HG03095 (cell line): ENCODE measurements around the gene PIP5K1A.
"Not testable (repeated sequence)": the region's sequence is repeated elsewhere in the genome, so short reads cannot be mapped to it uniquely, and the experiment has no call there.

Experiments used
- ATAC-seq: cut with Tn5 transposase; IDR thresholded peaks from one replicate; pipeline ENCODE4 v1.9.1; 2021; ENCODE audit warnings: moderate library complexity; ENCODE audit not compliant: unreplicated experiment

PIP5K1A gene

DNA sequence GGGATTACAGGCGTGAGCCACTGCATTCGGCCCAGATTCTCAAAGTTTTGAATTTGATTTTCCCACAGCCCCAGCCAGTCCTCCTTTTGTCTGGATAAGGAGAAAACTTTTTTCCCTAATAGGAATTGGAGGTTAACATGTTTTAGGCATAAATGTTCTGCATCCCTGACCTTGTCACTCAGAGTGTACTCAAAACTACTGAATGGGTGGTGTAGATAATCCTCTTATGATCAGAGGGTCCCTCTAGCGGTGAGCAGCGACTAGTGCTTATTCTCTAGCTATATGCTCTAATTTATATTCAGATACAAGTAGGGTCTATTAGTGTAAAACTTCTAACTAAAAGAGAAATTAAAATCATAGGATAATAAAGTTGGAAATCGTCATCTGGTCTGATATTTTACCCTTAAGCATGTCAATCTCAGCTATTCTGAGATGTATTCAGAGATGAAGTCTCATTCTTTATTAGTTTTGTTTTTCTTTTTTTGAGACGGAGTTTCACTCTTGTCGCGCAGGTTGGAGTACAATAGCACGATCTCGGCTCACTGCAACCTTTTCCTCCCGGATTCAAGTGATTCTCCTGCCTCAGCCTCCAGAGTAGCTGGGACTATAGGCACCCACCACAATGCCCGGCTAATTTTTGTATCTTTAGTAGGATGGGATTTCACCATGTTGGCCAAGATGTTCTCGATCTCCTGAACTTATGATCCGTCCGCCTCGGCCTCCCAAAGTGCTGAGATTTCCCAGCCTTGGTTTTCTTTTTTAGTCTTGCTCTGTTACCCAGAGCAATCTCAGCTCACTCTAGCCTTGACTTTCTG, 53.5 kb downstream of the PIP5K1A start:
- no peak for ATAC-seq

DNA sequence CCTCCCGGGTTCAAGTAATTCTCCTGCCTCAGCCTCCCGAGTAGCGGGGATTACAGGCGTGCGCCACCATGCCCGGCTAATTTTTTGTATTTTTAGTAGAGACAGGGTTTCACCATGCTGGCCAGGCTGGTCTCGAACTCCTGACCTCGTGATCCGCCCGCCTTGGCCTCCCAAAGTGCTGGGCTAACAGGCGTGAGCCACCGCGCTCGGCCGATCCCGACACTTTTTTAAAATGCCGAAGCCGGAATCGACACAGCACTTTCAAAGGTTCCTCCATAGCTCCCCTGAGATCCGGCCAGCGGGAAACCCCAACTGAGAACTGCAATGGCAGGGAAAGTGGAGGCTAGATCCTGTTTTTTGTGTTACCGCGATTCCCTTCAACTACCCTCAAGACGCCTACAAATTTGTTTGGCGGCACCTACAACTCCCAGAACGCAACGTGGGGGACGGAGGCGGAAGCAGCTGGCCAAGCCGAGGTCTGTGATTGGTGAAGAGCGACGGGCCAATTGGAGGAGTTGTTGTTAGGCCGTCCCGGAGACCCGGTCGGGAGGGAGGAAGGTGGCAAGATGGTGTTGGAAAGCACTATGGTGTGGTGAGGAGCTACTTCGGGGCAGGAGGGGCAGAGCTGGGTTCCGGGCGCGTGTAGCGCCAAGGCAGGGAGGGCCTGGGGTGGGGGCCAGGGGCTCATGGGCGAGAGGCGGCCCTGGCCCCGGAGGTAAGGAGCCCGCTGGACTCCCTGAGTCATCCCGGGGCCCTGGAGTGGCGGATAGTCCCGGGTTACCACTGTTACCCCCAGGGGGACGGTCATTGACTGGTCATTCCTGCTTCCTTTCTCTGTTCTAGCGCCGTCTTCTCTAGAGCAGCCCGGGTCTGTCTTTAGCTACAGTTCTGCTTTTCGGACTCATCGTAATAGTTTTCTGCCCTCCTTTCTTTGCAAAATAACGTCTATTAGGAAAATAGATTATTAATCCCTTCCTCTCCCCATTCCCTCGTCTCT, 56.2 kb downstream of the PIP5K1A start, which contains the start of gene PSMD4:
Gene PSMD4 (plus strand): TSS at position 518 of the 997 bp plus-strand sequence. CDS start 49 bp downstream, at position 567.
- peak; percentile 88 for ATAC-seq

DNA sequence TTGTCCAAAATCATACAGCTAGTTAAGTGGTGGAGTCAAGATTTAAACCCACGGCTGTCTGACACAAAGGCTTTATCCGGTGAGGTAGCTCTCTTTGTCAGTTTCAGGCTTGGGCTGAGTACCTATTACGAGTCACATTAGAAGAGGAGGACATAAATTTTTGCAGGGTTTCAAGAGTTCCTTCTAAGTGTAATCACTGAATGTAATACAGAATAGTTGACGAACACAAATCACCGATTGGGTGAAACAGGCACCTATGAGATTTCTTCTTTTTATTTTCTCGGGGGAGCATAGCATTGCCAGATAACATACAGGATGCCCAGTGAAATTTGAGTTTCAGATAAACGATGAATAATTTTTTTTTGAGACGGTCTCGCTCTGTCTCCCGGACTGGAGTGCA, 57.0 kb downstream of the PIP5K1A start:
- ATAC-seq = no peak

DNA sequence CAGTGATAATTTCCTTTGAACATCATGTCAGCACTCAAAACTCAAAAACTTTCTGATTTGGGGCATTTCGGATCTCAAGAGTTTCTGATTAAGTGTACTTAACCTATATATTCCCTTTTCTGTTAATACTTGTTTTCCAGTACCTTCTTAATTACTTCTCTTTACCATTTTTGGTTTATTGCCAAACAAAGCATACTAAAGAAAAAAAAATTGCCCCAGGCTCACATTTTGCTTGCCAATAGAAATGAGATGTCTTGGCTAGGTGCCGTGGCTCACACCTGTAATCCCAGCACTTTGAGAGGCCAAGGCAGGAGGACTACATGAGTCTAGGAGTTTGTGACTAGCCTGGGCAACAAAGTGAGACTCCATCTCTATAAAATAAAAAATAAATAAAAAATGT, 61.0 kb downstream of the PIP5K1A start:
- no peak for ATAC-seq

DNA sequence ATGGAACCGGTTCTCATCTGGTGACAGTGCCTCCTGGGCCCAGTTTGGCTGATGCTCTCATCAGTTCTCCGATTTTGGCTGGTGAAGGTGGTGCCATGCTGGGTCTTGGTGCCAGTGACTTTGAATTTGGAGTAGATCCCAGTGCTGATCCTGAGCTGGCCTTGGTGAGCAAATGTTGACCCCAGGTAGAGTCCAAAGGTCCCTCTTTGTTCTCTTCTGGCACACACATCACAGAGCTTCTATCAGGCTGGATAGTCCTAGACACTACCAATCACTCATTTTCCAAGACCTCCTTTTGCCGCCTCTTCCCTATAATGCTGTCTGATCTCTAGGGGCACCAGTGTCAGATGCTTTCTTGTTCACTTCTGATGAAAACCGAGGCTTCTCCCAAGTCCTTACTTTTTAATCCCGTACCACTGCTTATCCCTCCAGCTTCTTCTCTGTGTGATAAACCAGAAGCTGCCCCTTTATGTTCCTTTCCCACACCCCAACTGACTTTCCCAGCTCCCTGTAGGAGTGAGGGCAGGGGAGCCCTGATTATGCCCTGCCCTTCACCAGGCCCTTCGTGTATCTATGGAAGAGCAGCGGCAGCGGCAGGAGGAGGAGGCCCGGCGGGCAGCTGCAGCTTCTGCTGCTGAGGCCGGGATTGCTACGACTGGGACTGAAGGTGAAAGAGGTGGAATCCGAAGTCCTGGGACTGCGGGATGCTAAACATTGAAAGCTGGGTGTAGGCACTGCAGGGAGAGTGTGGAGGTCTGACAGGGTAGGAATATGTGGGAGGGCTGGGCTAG, 67.3 kb downstream of the PIP5K1A start:
- ATAC-seq = no peak

DNA sequence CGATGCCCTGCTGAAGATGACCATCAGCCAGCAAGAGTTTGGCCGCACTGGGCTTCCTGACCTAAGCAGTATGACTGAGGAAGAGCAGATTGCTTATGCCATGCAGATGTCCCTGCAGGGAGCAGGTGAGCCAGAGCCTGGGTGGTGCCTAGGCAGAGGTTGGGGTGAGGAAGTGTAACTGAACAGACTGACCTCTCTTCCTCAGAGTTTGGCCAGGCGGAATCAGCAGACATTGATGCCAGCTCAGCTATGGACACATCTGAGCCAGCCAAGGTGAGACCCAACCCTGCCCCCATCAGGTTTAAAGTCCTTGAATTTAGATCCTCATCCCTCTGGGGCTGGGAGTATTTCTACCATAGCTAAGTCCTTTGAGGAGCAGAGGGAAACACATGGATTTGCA, 68.0 kb downstream of the PIP5K1A start:
- no peak for ATAC-seq

DNA sequence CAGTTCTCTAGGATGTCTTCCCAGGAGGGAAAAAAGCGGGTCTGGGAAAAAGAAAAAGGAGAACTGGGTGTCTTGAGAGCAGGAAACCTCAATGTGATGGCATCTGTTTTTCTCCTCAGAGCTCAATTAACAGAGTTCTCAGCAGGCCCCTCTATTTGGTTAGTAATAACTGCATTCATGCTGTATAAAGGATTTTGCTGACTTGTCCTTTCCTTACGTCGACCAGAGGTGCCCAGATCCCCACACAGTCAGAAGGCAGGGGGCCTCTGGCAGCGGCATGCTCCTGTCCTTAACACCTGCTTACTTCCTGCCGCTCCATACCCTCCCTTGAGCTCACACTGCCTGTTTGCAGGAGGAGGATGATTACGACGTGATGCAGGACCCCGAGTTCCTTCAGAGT, 68.5 kb downstream of the PIP5K1A start:
- no peak for ATAC-seq

DNA sequence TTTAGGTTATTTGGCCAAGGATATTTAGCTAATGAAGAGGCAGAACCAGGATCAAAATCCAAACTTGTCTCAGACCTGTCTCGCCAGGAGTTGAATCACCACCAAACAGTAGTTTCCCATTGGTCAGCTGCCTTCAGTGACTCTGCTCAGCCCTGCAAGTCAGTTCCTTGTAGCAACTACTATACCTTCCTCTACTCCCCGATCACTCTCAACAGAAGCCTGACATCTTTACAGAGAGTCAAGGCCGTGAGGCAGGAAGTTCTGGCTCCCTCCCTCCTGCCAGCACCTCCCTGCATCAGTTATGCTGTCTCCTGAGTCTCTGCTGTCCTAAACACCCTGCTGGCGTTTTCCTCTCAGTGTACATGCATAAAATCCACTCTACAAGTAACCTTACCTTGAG, 69.4 kb downstream of the PIP5K1A start:
- no peak for ATAC-seq

DNA sequence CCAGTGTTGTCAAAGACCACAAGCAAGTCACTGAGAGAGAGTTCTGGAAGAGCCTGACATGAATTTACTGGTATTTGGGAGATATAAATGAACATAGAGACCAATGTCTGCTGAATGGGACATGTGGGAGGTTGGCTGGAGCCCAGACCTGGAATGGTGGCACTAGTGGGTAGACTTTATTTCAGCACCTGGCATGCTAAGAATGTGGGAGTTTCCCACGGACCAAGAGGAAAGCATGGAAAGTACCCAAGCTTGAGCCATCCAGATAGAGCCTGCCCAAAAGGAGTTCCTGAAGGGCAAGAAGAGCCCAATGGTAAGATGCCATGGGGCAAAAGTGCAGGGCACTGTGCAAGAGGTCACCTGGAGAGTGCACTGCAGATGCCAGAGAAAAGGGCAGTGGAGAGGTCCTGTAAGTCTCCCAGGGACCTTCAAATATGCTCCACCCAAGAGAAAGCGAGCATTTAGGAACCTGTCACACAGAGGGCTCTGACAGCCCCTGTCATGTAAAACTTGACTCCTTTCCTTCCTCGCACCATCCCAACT, 75.6 kb downstream of the PIP5K1A start:
- no peak for ATAC-seq

DNA sequence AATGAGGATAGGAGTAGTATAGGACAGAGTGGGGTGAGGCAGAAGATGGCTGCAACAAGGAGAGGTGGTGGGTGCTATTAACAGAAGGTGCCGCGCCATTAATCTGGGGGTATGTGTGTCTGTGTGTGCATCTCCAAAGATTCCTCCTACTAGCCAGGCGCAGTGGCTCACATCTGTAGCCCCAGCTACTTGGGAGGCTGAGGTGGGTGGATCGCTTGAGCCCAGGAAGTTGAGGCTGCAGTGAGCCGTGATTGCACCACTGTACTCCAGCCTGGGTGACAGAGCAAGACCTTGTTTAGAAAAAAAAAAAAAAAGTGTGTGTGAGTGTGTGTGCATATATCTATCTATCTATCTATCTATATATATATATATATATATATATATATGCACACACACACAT, 77.0 kb downstream of the PIP5K1A start:
- ATAC-seq = not testable (repeated sequence)

DNA sequence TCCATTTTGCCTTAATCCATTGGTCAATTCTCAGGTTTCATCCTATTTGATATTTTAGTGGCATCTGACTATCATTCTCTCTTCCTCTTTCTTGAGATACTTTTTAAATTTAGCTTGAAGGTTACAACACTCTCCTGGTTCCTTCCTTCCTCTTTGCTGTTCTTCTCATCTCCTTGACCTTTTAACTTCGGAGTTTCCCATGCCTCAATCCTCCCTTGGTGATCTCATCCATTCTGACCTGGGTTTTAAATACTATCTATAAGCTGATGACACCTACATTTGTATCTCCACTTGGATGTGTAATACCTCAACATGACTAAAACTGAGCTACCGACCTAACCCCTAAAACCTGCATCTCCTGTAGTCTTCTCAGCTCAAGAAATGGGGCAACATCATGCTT, 78.9 kb downstream of the PIP5K1A start:
- ATAC-seq = no peak

DNA sequence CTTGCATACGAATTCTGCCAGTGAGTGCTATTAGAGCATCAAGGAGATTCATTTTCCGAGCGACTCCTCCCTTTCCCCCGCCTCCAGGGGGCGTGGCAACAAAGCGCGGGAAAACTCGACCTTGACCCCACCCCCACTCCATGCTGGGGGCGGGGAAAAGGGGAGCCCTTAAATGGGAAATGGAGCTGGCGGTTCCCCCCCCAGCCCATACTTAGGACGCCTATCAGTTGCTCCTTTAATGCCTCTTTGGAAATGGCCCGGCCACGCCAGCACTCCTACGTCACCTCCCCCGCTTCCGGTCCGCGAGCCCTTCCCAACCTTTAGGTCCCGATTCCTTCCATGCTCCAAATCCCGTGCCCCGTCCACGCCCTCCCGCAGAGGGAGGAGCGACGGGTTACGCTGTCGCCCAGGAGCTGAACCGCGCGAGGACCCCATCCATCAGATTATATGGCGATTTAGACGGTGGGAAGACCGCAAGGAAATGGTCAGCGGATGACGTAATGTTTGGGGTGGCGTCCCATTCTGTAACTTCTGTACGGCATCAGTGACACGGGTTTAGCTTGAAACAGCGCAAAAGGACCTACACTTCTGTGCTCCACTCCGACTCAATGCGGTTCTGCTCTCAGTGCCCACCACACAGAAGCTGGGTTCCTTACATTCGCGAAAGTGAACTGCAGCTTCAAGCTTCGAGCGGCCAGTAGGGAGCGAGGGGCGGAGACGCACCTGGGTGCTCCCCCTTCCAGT, 83.0 kb downstream of the PIP5K1A start:
- ATAC-seq = peak; percentile 30

DNA sequence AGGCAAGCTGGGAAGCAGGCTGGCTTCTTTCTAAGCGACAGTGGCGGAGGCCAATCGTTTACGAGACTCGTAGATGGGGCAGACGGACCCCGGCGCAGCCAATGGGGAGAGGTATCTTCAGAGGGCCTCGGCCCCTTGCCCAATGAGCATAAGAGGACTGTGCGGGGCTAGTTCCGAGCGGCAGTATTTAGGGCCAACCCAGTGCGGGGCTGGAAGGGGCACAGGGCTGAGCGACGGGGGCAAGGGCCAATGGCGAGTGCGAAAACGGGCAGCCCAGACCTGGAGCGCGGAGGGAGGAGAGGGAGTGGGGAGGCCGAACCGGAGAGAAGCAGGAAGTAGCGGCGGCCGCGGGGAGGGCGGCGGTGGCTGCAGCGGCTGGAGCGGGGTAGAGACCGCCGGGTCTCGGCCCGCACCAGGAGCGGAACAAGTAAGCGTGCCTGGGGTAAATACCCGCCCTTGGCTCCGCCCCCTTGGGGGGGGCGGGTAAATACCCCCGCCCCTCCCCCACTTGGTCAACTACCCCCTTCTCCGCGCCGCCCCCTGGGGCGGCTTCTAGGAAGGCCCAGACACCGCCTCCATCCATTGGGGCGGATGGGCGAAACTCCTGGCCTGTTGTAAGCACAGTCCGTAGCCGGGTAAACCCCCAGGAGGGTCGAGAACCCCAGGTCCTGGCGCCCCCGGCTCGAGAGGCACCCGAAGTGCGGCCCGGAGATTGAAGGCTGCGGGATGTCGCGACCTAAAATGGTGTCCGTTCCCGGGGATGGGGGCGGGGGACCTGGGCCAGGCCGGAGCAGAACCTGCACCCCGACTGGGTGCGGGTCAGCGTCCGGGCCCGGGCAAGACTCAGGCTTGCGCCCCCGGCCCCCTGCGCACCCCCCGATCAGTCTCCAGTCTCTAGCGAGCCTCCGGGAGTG, 83.9 kb downstream of the PIP5K1A start, which contains the start of gene ZNF687:
Gene ZNF687 (plus strand): TSS at position 331 of the 914 bp plus-strand sequence. CDS start 3,993 bp downstream, outside the sequence.
- ATAC-seq = peak; percentile 76

DNA sequence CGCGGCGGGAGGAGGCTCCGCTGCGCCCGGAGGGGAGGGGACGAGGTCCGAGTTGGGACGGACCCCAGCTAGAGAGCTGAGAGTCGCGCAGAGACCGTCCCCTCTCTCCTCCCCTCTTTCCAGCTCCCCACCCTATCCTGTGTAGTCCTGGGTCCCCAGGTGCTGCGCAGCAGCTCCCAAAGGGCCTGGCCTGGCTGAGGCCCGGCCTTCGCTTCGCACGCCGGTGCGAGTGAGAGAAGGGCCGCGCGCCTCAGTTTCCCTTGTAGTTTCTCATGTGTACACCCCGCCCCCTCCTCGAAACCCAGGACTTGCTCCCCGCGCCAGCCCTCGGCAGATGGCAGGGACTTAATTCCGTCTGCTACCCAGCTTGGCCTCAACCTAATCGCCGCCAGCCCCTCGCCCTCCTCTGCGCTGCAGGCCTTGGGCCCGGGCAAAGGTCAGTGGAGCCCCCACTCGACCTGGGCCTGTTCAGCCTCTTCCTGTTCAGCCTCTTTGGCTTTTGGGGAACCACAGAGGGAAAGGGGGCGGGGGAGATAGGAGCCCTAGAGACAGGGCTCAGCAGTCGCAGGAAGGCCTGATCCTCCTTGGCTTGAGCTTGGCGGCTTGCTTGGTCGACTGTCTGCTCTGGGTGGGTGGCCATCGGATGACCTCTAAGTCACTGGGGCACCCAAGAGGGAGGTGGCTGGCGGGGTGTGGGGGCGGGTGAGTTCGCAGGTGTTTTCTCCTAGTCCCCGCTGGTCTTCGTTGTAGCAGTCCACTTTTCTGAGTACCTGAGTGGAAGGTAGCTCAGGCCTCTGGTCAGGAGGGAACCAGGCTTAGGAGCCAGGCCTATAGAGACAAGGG, 84.8 kb downstream of the PIP5K1A start:
- ATAC-seq = no peak

DNA sequence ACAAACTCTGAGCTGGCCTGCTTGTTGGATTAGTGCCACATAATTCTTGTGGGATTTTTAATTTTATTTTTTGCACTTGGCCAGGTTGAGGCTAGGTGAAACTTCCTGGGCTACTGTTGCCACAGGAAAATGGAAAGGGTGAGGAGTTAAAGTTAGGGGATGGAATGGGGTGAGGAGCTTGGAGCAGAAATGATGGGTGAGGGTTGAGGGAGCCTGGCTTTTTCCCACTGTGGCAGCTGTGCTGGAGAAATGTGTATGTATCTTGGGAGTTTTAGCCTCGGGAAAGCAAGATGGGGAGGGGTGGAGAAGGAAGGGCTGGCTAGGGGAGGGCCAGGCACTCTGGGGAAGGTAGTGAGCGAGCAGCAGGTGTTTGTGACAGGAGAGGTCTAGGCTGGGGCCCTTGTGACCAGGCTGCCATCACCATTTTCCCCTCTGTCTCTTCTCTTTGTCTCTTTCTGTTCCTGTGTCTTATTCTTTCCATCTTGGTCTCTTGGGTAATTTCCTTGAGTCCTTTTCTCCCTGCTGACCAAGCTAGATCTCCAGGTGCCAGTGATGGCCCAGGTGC, 85.7 kb downstream of the PIP5K1A start:
- ATAC-seq = no peak

DNA sequence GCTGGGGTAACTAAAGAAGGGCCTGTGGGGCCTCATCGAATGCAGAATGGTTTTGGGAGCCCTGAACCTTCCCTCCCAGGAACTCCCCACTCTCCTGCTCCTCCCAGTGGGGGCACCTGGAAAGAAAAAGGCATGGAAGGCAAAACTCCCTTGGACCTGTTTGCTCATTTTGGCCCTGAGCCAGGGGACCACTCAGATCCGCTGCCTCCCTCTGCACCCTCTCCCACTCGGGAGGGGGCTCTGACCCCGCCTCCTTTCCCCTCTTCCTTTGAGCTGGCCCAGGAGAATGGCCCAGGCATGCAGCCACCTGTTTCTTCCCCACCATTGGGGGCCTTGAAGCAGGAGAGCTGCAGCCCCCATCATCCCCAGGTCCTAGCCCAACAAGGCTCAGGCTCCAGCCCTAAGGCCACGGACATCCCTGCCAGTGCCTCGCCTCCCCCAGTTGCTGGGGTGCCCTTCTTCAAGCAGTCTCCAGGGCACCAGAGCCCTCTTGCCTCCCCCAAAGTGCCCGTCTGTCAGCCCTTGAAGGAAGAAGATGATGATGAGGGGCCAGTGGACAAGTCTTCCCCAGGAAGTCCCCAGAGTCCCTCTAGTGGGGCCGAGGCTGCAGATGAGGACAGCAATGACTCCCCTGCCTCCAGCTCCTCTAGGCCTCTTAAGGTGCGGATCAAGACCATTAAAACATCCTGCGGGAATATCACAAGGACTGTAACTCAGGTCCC, 88.4 kb downstream of the PIP5K1A start:
- no peak for ATAC-seq

DNA sequence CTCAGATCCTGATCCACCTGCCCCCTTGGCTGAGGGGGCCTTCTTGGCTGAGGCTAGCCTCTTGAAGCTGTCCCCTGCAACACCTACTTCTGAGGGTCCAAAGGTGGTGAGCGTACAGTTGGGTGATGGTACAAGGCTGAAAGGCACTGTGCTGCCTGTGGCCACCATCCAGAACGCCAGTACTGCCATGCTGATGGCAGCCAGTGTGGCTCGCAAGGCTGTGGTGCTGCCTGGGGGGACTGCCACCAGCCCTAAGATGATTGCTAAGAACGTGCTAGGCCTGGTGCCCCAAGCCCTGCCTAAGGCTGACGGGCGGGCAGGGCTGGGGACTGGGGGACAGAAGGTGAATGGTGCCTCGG, 89.0 kb downstream of the PIP5K1A start:
- no peak for ATAC-seq
